ENCODE data around the gene MAPK1IP1L. TPM values are rescaled to one million over a fixed set of nuclear protein-coding genes. Genes with fewer than 3 reads are reported as not detected.
A peak's percentile ranks its signal among the peaks of the same experiment; 100 is the strongest.
"Not testable (repeated sequence)": the region's sequence is repeated elsewhere in the genome, so short reads cannot be mapped to it uniquely, and the experiment has no call there.

MAPK1IP1L gene
- total RNA-seq, 1 donor from 2014 or later, result 72.6 TPM

DNA sequence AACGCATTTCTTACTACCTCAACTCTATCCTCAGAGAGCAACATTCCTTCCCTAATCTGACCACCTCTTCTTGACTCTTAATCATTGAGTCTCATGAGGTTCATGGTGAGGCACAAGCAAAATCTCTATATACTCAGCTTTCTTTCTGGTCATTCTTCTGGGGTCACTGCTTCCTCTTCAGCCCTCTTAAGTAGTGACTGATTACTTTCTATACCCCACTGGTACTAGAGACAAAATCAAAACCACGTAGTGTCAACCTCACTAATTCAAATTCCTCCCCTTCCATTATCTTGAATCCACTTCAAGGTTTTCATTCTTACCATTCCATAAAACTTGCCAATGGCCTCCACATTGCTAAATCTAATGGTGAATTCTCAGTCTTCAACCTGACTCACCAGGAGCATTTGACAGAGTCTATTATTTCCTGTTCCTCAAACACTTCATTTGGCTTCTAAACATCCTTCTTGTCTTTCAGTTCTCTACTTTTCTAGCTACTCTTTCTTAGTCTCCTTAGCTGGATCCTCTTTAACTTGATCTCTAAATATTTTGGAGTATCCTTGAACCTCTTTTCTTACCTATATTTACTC is 31.4 kb upstream of the MAPK1IP1L start:
- H3K79me2 ChIP-seq (ENCODE audit: low read depth), result peaks cover 93% of the 10 kb centered on the region
- H3K36me3 Mint-ChIP-seq, result peaks cover 26% of the 10 kb centered on the region
- no peak overlapping the region for H3K27ac Mint-ChIP-seq
- H3K27ac ChIP-seq, result no peak overlapping the region
- no peaks in the 10 kb centered on the region for H3K27me3 ChIP-seq
- TF ChIP-seq EZH2phosphoT487 (IDR thresholded peaks at IDR 0.05) (no peak), EZH2 (IDR thresholded peaks at IDR 0.05) (no peak)
- TF ChIP-seq, protein P1, sequence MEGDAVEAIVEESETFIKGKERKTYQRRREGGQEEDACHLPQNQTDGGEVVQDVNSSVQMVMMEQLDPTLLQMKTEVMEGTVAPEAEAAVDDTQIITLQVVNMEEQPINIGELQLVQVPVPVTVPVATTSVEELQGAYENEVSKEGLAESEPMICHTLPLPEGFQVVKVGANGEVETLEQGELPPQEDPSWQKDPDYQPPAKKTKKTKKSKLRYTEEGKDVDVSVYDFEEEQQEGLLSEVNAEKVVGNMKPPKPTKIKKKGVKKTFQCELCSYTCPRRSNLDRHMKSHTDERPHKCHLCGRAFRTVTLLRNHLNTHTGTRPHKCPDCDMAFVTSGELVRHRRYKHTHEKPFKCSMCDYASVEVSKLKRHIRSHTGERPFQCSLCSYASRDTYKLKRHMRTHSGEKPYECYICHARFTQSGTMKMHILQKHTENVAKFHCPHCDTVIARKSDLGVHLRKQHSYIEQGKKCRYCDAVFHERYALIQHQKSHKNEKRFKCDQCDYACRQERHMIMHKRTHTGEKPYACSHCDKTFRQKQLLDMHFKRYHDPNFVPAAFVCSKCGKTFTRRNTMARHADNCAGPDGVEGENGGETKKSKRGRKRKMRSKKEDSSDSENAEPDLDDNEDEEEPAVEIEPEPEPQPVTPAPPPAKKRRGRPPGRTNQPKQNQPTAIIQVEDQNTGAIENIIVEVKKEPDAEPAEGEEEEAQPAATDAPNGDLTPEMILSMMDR (IDR thresholded peaks at IDR 0.05), result no peak
- no peak overlapping the region for H3K4me3 ChIP-seq
- H3K36me3 ChIP-seq, result peaks cover 17% of the 10 kb centered on the region
- no peaks in the 10 kb centered on the region for H3F3A ChIP-seq (ENCODE audit: low read depth)
- peaks cover 14% of the 10 kb centered on the region for H4K20me1 ChIP-seq (ENCODE audit: low read depth)
- peaks cover 2% of the 10 kb centered on the region for H3K27me3 Mint-ChIP-seq (ENCODE audit: insufficient read depth, low read depth)
- H3K9ac ChIP-seq, result no peak overlapping the region
- no peaks in the 10 kb centered on the region for H3K9me3 ChIP-seq (ENCODE audit: low read depth)
- DNase-seq (ENCODE audit: low spot score), result no peak
- no peak overlapping the region for H3K4me2 ChIP-seq
- H3K4me1 ChIP-seq, result peaks cover 5% of the 10 kb centered on the region
- peaks cover 4% of the 10 kb centered on the region for H3K4me1 Mint-ChIP-seq
- no peak overlapping the region for H3K4me3 Mint-ChIP-seq
- H3K9me3 Mint-ChIP-seq, result no peaks in the 10 kb centered on the region
- H2AFZ ChIP-seq (replicated peaks), result no peak overlapping the region

DNA sequence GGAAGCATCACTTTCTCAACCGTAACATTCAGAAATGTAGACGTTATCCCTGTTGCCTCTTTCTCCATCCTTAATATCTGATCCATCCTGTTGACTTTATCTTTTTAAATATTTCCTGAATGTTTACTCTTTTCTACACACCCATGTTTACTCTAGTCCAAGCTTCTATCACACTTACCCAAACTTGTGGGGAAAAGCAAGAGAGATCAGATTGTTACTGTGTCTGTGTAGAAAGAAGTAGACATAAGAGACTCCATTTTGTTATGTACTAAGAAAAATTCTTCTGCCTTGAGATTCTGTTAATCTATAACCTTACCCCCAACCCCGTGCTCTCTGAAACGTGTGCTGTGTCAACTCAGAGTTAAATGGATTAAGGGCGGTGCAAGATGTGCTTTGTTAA is 27.1 kb upstream of the MAPK1IP1L start:
- Mint-ChIP-seq H3K36me3 (peaks cover 16% of the 10 kb centered on the region), H3K4me1 (peaks cover 30% of the 10 kb centered on the region)
- not testable (repeated sequence) for DNase-seq (ENCODE audit: low spot score); H3K9me3 ChIP-seq (ENCODE audit: low read depth); H3K27me3 ChIP-seq; H3K27ac ChIP-seq; H3K9ac ChIP-seq; H2AFZ ChIP-seq (replicated peaks); H3K9me3 Mint-ChIP-seq; H3K4me3 Mint-ChIP-seq; H3K36me3 ChIP-seq; H3K27ac Mint-ChIP-seq; H3K27me3 Mint-ChIP-seq (ENCODE audit: insufficient read depth, low read depth)
- Histone ChIP-seq H3K4me3 (peak overlapping the region; percentile 24), H3F3A (ENCODE audit: low read depth) (peaks cover 23% of the 10 kb centered on the region), H3K4me2 (peak overlapping the region; percentile 66), H3K79me2 (ENCODE audit: low read depth) (peaks cover 93% of the 10 kb centered on the region), H4K20me1 (ENCODE audit: low read depth) (peaks cover 24% of the 10 kb centered on the region), H3K4me1 (peaks cover 24% of the 10 kb centered on the region)

DNA sequence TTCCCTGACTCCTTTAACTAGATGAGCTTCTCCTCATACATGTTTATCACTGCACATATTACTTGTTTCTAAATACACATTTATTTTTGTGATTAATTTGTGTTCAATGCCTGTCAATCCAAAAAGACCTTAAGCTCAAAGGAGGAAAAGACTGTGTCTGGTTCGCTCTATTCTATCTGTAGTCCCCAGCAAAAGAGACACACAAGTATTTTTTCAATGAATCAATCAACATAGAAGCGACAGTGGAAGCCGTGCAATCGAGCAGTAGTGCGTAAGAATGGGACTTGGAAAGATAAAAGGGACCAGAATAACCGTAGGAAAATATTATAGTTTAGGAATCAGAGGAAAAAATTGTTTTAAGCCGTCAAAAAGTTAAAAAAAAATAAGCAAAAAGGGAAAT is 25.5 kb upstream of the MAPK1IP1L start:
- Mint-ChIP-seq H3K9me3 (no peaks in the 10 kb centered on the region), H3K4me1 (peaks cover 38% of the 10 kb centered on the region), H3K27ac (peak overlapping the region; percentile 52), H3K36me3 (peaks cover 9% of the 10 kb centered on the region), H3K4me3 (peak overlapping the region; percentile 89), H3K27me3 (ENCODE audit: insufficient read depth, low read depth) (peaks cover 4% of the 10 kb centered on the region)
- H3K36me3 ChIP-seq, result no peaks in the 10 kb centered on the region
- H3K9ac ChIP-seq, result peak overlapping the region; percentile 80
- no peak overlapping the region for H2AFZ ChIP-seq (replicated peaks)
- no peak for TF ChIP-seq EZH2phosphoT487 (IDR thresholded peaks at IDR 0.05)
- no peaks in the 10 kb centered on the region for H3K9me3 ChIP-seq (ENCODE audit: low read depth)
- peaks cover 23% of the 10 kb centered on the region for H3F3A ChIP-seq (ENCODE audit: low read depth)
- H3K4me1 ChIP-seq, result peaks cover 33% of the 10 kb centered on the region
- peak overlapping the region; percentile 92 for H3K4me3 ChIP-seq
- peak overlapping the region; percentile 95 for H3K4me2 ChIP-seq
- no peaks in the 10 kb centered on the region for H3K27me3 ChIP-seq
- H3K27ac ChIP-seq, result no peak overlapping the region
- DNase-seq (ENCODE audit: low spot score), result no peak
- H4K20me1 ChIP-seq (ENCODE audit: low read depth), result peaks cover 27% of the 10 kb centered on the region
- H3K79me2 ChIP-seq (ENCODE audit: low read depth), result peaks cover 93% of the 10 kb centered on the region

DNA sequence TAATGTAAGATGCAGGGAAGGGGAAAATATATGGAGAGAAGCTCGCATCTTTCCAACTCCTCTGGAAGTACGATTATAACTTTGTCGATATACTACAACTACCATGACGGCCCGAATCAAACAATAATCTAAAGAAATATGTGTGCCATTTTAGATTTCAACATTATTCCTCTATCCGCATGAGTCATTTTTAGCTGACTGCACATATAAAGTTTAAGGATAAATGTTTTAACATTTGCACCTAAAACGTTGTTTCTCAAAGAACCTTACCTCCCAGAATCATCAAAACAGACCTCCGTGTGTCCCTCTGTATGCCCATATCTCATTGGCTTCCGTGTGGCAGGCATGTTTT is 25.0 kb upstream of the MAPK1IP1L start:
- Histone ChIP-seq H4K20me1 (ENCODE audit: low read depth) (peaks cover 31% of the 10 kb centered on the region), H3F3A (ENCODE audit: low read depth) (peaks cover 28% of the 10 kb centered on the region), H3K27ac (no peak overlapping the region), H3K9me3 (ENCODE audit: low read depth) (no peaks in the 10 kb centered on the region), H3K4me3 (peak overlapping the region; percentile 92), H3K4me2 (peak overlapping the region; percentile 95), H3K4me1 (peaks cover 33% of the 10 kb centered on the region), H2AFZ (replicated peaks) (peak overlapping the region; percentile 75), H3K9ac (peak overlapping the region; percentile 80), H3K79me2 (ENCODE audit: low read depth) (peaks cover 93% of the 10 kb centered on the region), H3K27me3 (no peaks in the 10 kb centered on the region), H3K36me3 (no peaks in the 10 kb centered on the region)
- Mint-ChIP-seq H3K4me1 (peaks cover 38% of the 10 kb centered on the region), H3K4me3 (peak overlapping the region; percentile 89), H3K9me3 (no peaks in the 10 kb centered on the region), H3K27me3 (ENCODE audit: insufficient read depth, low read depth) (peaks cover 4% of the 10 kb centered on the region), H3K36me3 (peaks cover 7% of the 10 kb centered on the region), H3K27ac (peak overlapping the region; percentile 99)
- TF ChIP-seq EZH2 (IDR thresholded peaks at IDR 0.05) (no peak), EZH2phosphoT487 (IDR thresholded peaks at IDR 0.05) (no peak)
- TF ChIP-seq, protein P1 (IDR thresholded peaks at IDR 0.05), result no peak
- DNase-seq (ENCODE audit: low spot score), result no peak
